Measurements from ENCODE around the gene EPG5.

GRCh38 chr18:45871431-45872084 is 95.6 kb downstream of the EPG5 start:
- TF ChIP-seq CTCF (IDR thresholded peaks at IDR 0.05) = no peak
- no peak for TF ChIP-seq REST (IDR thresholded peaks at IDR 0.05)
- TF ChIP-seq POLR2A (IDR thresholded peaks at IDR 0.05; ENCODE audit: low read length) = no peak
- no peak for TF ChIP-seq ATOH8 (CRISPR knock-in tag; IDR thresholded peaks at IDR 0.05; ENCODE audit: low read depth)
- TF ChIP-seq RFX5 (IDR thresholded peaks at IDR 0.05) = no peak
- no peak for TF ChIP-seq BCL3 (IDR thresholded peaks at IDR 0.05)
- no peak for TF ChIP-seq PBX3 (IDR thresholded peaks at IDR 0.05)
- TF ChIP-seq TP53 (CRISPR knock-in tag; IDR thresholded peaks at IDR 0.05) = no peak
- no peak for TF ChIP-seq CHD4 (IDR thresholded peaks at IDR 0.05; ENCODE audit: borderline replicate concordance)
- no peak for TF ChIP-seq ZSCAN20 (CRISPR knock-in tag; IDR thresholded peaks at IDR 0.05)

All from A549 (cell line).